Dendritic cell treated with granulocyte-macrophage colony-stimulating factor and Interleukin-4, amounts not matched to agents 40 ng/mL and 50 ng/mL, for 4 days (primary cell): ENCODE results near the gene LSM14A.

Experiments
- H3K27ac Mint-ChIP-seq: one replicate; pipeline ENCODE4 v1.8.0; 2022; ENCODE audit warnings: mild to moderate bottlenecking, mixed read lengths
- H3K27me3 Mint-ChIP-seq: one replicate; pipeline ENCODE4 v1.8.0; 2022; ENCODE audit warnings: mild to moderate bottlenecking, mixed read lengths
- H3K36me3 Mint-ChIP-seq: one replicate; pipeline ENCODE4 v1.8.0; 2022; ENCODE audit warnings: low read depth, mixed read lengths
- H3K4me1 Mint-ChIP-seq: one replicate; pipeline ENCODE4 v1.8.0; 2022; ENCODE audit warnings: low read depth, mixed read lengths
- H3K4me3 Mint-ChIP-seq: one replicate; pipeline ENCODE4 v1.8.0; 2022; ENCODE audit warnings: mild to moderate bottlenecking, moderate library complexity, mixed read lengths
- H3K9me3 Mint-ChIP-seq: one replicate; pipeline ENCODE4 v1.8.0; 2022; ENCODE audit warnings: mixed read lengths
- intact Hi-C: fragments of 100-400 bp; cut with micrococcal nuclease; formaldehyde crosslinking; loops from one replicate; pipeline ENCODE4 v1.15.0; 2022

The LSM14A gene

GRCh38 chr19:34217952-34218817 is 45.9 kb downstream of the LSM14A start:
- peaks cover 14% of the 10 kb centered on the region for H3K4me1 Mint-ChIP-seq
- H3K27ac Mint-ChIP-seq: peak overlapping the region; percentile 17
- intact Hi-C loops: no loop called here
- peaks cover 88% of the 10 kb centered on the region for H3K36me3 Mint-ChIP-seq
- H3K9me3 Mint-ChIP-seq: no peaks in the 10 kb centered on the region
- H3K27me3 Mint-ChIP-seq: no peaks in the 10 kb centered on the region
- H3K4me3 Mint-ChIP-seq: no peak overlapping the region

- Mint-ChIP-seq H3K9me3 (no peaks in the 10 kb centered on the region), H3K4me1 (peaks cover 19% of the 10 kb centered on the region), H3K27ac (peak overlapping the region; percentile 17), H3K4me3 (no peak overlapping the region), H3K27me3 (no peaks in the 10 kb centered on the region), H3K36me3 (peaks cover 89% of the 10 kb centered on the region)
- intact Hi-C loops: no loop called here
These were observed 46.5 kb downstream of the LSM14A start for GRCh38 chr19:34218818-34219164.

GRCh38 chr19:34220472-34221063 is 48.3 kb downstream of the LSM14A start:
- H3K27ac Mint-ChIP-seq: no peak overlapping the region
- H3K4me1 Mint-ChIP-seq: peaks cover 30% of the 10 kb centered on the region
- H3K9me3 Mint-ChIP-seq: no peaks in the 10 kb centered on the region
- H3K4me3 Mint-ChIP-seq: no peak overlapping the region
- no peaks in the 10 kb centered on the region for H3K27me3 Mint-ChIP-seq
- intact Hi-C loops: loop anchor here (5.0 kb wide), 1 partner anchor 98 kb away; no protein-coding TSS in a partner anchor
- H3K36me3 Mint-ChIP-seq: peaks cover 90% of the 10 kb centered on the region

- Mint-ChIP-seq H3K36me3 (peaks cover 98% of the 10 kb centered on the region), H3K27me3 (no peaks in the 10 kb centered on the region), H3K9me3 (no peaks in the 10 kb centered on the region), H3K4me1 (peaks cover 38% of the 10 kb centered on the region), H3K4me3 (no peak overlapping the region), H3K27ac (no peak overlapping the region)
- intact Hi-C loops: loop anchor here (5.0 kb wide), 1 partner anchor 100 kb away; no protein-coding TSS in a partner anchor
These were observed 50.1 kb downstream of the LSM14A start for GRCh38 chr19:34222386-34222785.

GRCh38 chr19:34224996-34225658 is 52.8 kb downstream of the LSM14A start:
- H3K27ac Mint-ChIP-seq: peak overlapping the region; percentile 23
- peaks cover 98% of the 10 kb centered on the region for H3K36me3 Mint-ChIP-seq
- intact Hi-C loops: loop anchor here (5.0 kb wide), 1 partner anchor 103 kb away; no protein-coding TSS in a partner anchor
- H3K4me3 Mint-ChIP-seq: no peak overlapping the region
- peaks cover 26% of the 10 kb centered on the region for H3K4me1 Mint-ChIP-seq
- H3K9me3 Mint-ChIP-seq: no peaks in the 10 kb centered on the region
- no peaks in the 10 kb centered on the region for H3K27me3 Mint-ChIP-seq

GRCh38 chr19:34225659-34226015 is 53.3 kb downstream of the LSM14A start:
- intact Hi-C loops: no loop called here
- H3K27me3 Mint-ChIP-seq: no peaks in the 10 kb centered on the region

GRCh38 chr19:34226036-34226435 is 53.7 kb downstream of the LSM14A start:
- Mint-ChIP-seq H3K4me1 (peaks cover 30% of the 10 kb centered on the region), H3K27ac (no peak overlapping the region), H3K9me3 (no peaks in the 10 kb centered on the region), H3K4me3 (no peak overlapping the region), H3K36me3 (peaks cover 98% of the 10 kb centered on the region), H3K27me3 (no peaks in the 10 kb centered on the region)
- intact Hi-C loops: no loop called here

More at GRCh38 chr19:34225659-34226015, 53.3 kb downstream of the LSM14A start:
- no peaks in the 10 kb centered on the region for H3K9me3 Mint-ChIP-seq
- H3K36me3 Mint-ChIP-seq: peaks cover 100% of the 10 kb centered on the region
- peak overlapping the region; percentile 23 for H3K27ac Mint-ChIP-seq
- H3K4me1 Mint-ChIP-seq: peaks cover 26% of the 10 kb centered on the region
- no peak overlapping the region for H3K4me3 Mint-ChIP-seq

GRCh38 chr19:34228347-34228746 is 56.0 kb downstream of the LSM14A start:
- intact Hi-C loops: no loop called here
- Mint-ChIP-seq H3K27ac (no peak overlapping the region), H3K36me3 (peaks cover 75% of the 10 kb centered on the region), H3K27me3 (no peaks in the 10 kb centered on the region), H3K9me3 (no peaks in the 10 kb centered on the region), H3K4me3 (no peak overlapping the region), H3K4me1 (peaks cover 51% of the 10 kb centered on the region)

GRCh38 chr19:34228762-34229161 is 56.5 kb downstream of the LSM14A start:
- no peak overlapping the region for H3K4me3 Mint-ChIP-seq
- H3K27ac Mint-ChIP-seq: no peak overlapping the region
- H3K36me3 Mint-ChIP-seq: peaks cover 70% of the 10 kb centered on the region
- H3K4me1 Mint-ChIP-seq: peaks cover 48% of the 10 kb centered on the region
- H3K27me3 Mint-ChIP-seq: no peaks in the 10 kb centered on the region
- no peaks in the 10 kb centered on the region for H3K9me3 Mint-ChIP-seq
- intact Hi-C loops: no loop called here

- peaks cover 61% of the 10 kb centered on the region for H3K36me3 Mint-ChIP-seq
- no peaks in the 10 kb centered on the region for H3K9me3 Mint-ChIP-seq
- H3K4me1 Mint-ChIP-seq: peaks cover 43% of the 10 kb centered on the region
- H3K27ac Mint-ChIP-seq: no peak overlapping the region
- H3K27me3 Mint-ChIP-seq: no peaks in the 10 kb centered on the region
- intact Hi-C loops: no loop called here
- no peak overlapping the region for H3K4me3 Mint-ChIP-seq
These were observed 57.4 kb downstream of the LSM14A start for GRCh38 chr19:34229721-34230120.

- Mint-ChIP-seq H3K36me3 (peaks cover 50% of the 10 kb centered on the region), H3K27ac (no peak overlapping the region), H3K9me3 (no peaks in the 10 kb centered on the region), H3K4me3 (no peak overlapping the region), H3K4me1 (peaks cover 37% of the 10 kb centered on the region), H3K27me3 (no peaks in the 10 kb centered on the region)
- intact Hi-C loops: no loop called here
These were observed 58.5 kb downstream of the LSM14A start for GRCh38 chr19:34230820-34231219.

- H3K27ac Mint-ChIP-seq: no peak overlapping the region
- H3K9me3 Mint-ChIP-seq: no peaks in the 10 kb centered on the region
- intact Hi-C loops: no loop called here
- H3K27me3 Mint-ChIP-seq: no peaks in the 10 kb centered on the region
- H3K4me3 Mint-ChIP-seq: no peak overlapping the region
- peaks cover 37% of the 10 kb centered on the region for H3K4me1 Mint-ChIP-seq
- H3K36me3 Mint-ChIP-seq: peaks cover 44% of the 10 kb centered on the region
These were observed 59.1 kb downstream of the LSM14A start for GRCh38 chr19:34231439-34231838.

GRCh38 chr19:34232566-34233481 is 60.5 kb downstream of the LSM14A start:
- Mint-ChIP-seq H3K4me1 (peaks cover 27% of the 10 kb centered on the region), H3K27ac (peak overlapping the region; percentile 78), H3K4me3 (peak overlapping the region; percentile 51), H3K36me3 (peaks cover 30% of the 10 kb centered on the region), H3K27me3 (no peaks in the 10 kb centered on the region), H3K9me3 (no peaks in the 10 kb centered on the region)
- intact Hi-C loops: no loop called here
